Nephron (organoid): ENCODE results near the gene MIS18BP1.
A peak's percentile ranks its signal among the peaks of the same experiment; 100 is the strongest.

Source experiments
- H3K27ac Mint-ChIP-seq, 3 experiments: 2 replicates each; pipeline ENCODE4 v1.8.0; 2020; ENCODE audit warnings: mixed read lengths in 3 of 3, mild to moderate bottlenecking in 2 of 3, moderate library complexity in 1 of 3
- H3K27me3 Mint-ChIP-seq: 2 replicates; pipeline ENCODE4 v1.8.0; 2021; ENCODE audit warnings: low read depth, mild to moderate bottlenecking, moderate library complexity, mixed read lengths
- H3K36me3 Mint-ChIP-seq: 2 replicates; pipeline ENCODE4 v1.8.0; 2020; ENCODE audit warnings: low read depth, mixed read lengths
- H3K4me1 Mint-ChIP-seq: 2 replicates; pipeline ENCODE4 v1.8.0; 2020; ENCODE audit warnings: mixed read lengths
- H3K4me3 Mint-ChIP-seq, 3 experiments: 2 replicates each; pipeline ENCODE4 v1.8.0; 2020; ENCODE audit warnings: mild to moderate bottlenecking in 3 of 3, mixed read lengths in 3 of 3, moderate library complexity in 2 of 3
- H3K9me3 Mint-ChIP-seq: 2 replicates; pipeline ENCODE4 v1.8.0; 2020; ENCODE audit warnings: mixed read lengths
- TF ChIP-seq, protein P1 (sequence below), 3 experiments: fragments of 200-600 bp; sonication (generic); IDR thresholded peaks; one replicate each; pipeline ENCODE4 v1.5.0; 2021; ENCODE audit warnings: antibody characterized with exemption in 3 of 3; ENCODE audit not compliant: unreplicated experiment in 3 of 3

The MIS18BP1 gene

DNA sequence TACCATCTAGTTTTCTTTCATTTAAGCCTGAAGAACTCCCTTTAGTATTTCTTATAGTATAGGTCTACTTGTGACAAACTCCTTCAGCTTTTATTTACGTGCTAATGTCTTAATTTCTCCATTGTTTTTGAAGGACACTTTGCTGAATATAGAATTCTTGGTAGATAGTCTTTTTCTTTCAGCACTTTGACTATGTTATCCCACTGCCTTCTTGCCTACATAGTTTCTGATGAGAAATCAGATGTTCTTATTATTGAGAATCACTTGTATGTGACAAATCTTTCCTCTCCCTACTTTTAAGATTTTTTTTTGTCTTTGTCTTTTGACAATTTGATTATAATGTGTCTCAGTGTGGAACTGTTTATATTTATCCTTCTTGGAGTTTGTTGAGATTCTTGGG lies 5.1 kb upstream of the MIS18BP1 start:
- H3K9me3 Mint-ChIP-seq = peaks cover 58% of the 10 kb centered on the region
- no peak overlapping the region for H3K27ac Mint-ChIP-seq
- H3K36me3 Mint-ChIP-seq = peaks cover 8% of the 10 kb centered on the region
- peaks cover 4% of the 10 kb centered on the region for H3K4me1 Mint-ChIP-seq
- TF ChIP-seq, protein P1, sequence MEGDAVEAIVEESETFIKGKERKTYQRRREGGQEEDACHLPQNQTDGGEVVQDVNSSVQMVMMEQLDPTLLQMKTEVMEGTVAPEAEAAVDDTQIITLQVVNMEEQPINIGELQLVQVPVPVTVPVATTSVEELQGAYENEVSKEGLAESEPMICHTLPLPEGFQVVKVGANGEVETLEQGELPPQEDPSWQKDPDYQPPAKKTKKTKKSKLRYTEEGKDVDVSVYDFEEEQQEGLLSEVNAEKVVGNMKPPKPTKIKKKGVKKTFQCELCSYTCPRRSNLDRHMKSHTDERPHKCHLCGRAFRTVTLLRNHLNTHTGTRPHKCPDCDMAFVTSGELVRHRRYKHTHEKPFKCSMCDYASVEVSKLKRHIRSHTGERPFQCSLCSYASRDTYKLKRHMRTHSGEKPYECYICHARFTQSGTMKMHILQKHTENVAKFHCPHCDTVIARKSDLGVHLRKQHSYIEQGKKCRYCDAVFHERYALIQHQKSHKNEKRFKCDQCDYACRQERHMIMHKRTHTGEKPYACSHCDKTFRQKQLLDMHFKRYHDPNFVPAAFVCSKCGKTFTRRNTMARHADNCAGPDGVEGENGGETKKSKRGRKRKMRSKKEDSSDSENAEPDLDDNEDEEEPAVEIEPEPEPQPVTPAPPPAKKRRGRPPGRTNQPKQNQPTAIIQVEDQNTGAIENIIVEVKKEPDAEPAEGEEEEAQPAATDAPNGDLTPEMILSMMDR (IDR thresholded peaks at IDR 0.05; ENCODE audit: unreplicated experiment in 3 of 3) = no peak
- H3K4me3 Mint-ChIP-seq = no peak overlapping the region
- H3K27me3 Mint-ChIP-seq = peaks cover 9% of the 10 kb centered on the region

DNA sequence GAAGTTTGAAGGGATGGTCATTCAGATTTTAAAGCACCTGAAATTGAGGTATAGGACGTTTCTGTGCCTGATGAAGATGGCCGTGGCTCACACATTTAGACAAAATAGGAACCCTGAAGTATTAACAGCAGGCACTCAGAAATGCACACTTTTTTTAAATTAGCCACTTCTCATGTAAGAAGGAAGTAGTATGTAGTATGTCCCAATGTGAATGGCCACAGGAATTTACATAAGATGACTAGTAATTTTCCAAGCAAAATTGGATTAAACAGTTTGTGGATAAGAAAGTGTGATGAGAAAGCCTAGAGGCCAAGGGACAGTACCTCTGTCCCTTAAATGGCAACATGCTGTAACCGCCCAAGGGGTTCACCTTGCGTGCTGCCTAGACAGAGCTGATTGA lies 1.8 kb upstream of the MIS18BP1 start:
- TF ChIP-seq, protein P1 (IDR thresholded peaks at IDR 0.05; ENCODE audit: unreplicated experiment in 3 of 3) = no peak
- peaks cover 9% of the 10 kb centered on the region for H3K27me3 Mint-ChIP-seq
- peaks cover 19% of the 10 kb centered on the region for H3K4me1 Mint-ChIP-seq
- H3K27ac Mint-ChIP-seq = no peak overlapping the region
- peak overlapping the region in 1 of 3 experiments; percentile 97 for H3K4me3 Mint-ChIP-seq
- H3K9me3 Mint-ChIP-seq = peaks cover 40% of the 10 kb centered on the region
- peaks cover 13% of the 10 kb centered on the region for H3K36me3 Mint-ChIP-seq

DNA sequence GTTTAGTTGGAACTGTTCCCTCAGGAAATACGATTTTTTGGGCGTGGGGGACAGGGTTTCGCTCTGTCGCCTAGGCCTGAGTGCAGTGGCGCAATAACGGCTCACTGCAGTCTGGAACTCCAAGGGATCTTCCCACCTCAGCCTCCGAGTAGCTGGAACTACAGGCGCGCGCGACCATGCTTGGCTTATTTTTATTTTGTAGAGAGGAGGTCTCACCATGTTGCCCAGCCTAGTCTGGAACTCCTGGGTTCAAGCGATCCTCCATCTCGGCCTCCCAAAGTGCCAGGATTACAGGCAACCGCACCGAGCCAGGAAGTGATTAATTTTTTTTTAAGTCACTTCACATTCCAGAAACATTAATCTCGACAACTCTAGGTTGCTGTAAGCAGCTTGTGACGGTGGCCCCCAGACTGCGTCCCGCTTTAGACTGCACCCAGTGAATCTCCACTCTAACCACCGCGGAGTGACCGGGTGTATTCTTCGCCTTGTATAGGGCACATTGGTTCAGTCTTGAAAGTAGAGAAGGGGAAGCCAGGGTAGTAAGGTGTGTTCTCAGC lies 830 bp upstream of the MIS18BP1 start:
- peak overlapping the region; percentile 92 to 97 (median 96) for H3K4me3 Mint-ChIP-seq
- H3K9me3 Mint-ChIP-seq = peaks cover 31% of the 10 kb centered on the region
- TF ChIP-seq, protein P1 (IDR thresholded peaks at IDR 0.05; ENCODE audit: unreplicated experiment in 3 of 3) = no peak
- H3K27me3 Mint-ChIP-seq = peaks cover 9% of the 10 kb centered on the region
- peak overlapping the region; percentile 98 to 100 (median 99) for H3K27ac Mint-ChIP-seq
- peaks cover 10% of the 10 kb centered on the region for H3K36me3 Mint-ChIP-seq
- H3K4me1 Mint-ChIP-seq = peaks cover 19% of the 10 kb centered on the region

DNA sequence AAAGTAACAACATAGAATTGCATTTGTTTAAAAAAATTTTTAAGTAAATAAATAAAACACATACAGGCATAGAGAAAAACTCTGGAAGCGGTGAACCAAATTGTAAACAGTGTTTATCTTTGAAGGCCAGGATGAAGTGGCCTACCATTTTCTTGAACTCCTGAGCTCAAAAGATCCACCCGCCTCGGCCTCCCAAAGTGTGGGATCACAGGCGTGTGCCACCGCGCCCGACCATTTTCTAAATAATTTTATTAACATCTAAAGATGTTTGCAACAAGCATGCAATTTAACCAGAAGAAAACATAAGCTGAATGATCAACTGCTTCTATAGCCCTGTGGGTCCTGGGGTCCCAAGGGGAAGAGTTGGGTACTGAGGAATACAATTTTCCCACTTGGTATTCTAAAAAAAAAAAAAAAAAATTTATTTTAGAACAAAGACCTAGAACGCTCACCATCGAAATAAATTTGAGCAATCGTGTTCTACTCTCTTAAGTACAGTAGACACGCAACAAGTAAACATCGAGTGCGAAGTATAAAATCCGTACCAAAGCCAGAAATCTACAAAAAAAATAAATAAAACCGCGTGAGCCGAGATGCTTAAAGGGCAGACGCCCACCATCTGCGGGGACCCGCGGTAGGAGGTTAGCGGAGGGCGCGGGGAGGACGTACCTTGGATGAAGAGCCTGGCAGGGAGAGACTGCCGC lies 484 bp downstream of the MIS18BP1 start:
- peak overlapping the region; percentile 98 to 100 (median 99) for H3K27ac Mint-ChIP-seq
- peak overlapping the region; percentile 92 to 97 (median 96) for H3K4me3 Mint-ChIP-seq
- peaks cover 5% of the 10 kb centered on the region for H3K36me3 Mint-ChIP-seq
- TF ChIP-seq, protein P1 (IDR thresholded peaks at IDR 0.05; ENCODE audit: unreplicated experiment in 3 of 3) = no peak
- H3K9me3 Mint-ChIP-seq = peaks cover 19% of the 10 kb centered on the region
- H3K4me1 Mint-ChIP-seq = peaks cover 19% of the 10 kb centered on the region
- H3K27me3 Mint-ChIP-seq = peaks cover 9% of the 10 kb centered on the region

DNA sequence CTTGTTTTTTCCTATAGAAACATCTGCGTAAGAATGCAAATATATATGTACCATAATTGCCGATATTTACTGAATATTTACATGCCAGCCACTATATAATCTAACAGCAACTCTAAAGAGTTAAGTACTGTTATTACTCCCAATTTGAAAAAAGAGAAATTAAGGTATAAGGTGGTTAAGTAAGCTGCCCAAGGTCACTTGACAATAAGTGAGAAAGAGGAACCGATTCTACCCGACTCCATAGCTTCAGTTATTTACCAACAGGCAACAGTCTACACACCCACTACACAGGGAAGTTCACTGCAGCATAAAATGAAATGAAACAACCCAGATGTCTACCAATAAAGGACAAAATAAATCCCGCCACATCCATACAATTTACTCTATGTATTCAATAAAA lies 1.1 kb downstream of the MIS18BP1 start:
- peaks cover 13% of the 10 kb centered on the region for H3K9me3 Mint-ChIP-seq
- TF ChIP-seq, protein P1 (IDR thresholded peaks at IDR 0.05; ENCODE audit: unreplicated experiment in 3 of 3) = no peak

More for the DNA sequence above, 1.1 kb downstream of the MIS18BP1 start:
- Mint-ChIP-seq H3K27ac (peak overlapping the region; percentile 75 to 99 (median 98)), H3K36me3 (peaks cover 5% of the 10 kb centered on the region), H3K4me1 (peaks cover 19% of the 10 kb centered on the region), H3K4me3 (peak overlapping the region; percentile 92 to 97 (median 96)), H3K27me3 (peaks cover 9% of the 10 kb centered on the region)
